Muscle layer of duodenum (tissue), 2 donors: ENCODE data around the gene TMEM121.

Experiments
- H3K27ac ChIP-seq: one replicate; pipeline ENCODE4 v1.7.0; 2013; ENCODE audit warnings: mild to moderate bottlenecking, low read length
- H3K27me3 ChIP-seq: one replicate; pipeline ENCODE4 v1.7.0; 2013; ENCODE audit warnings: low read depth, mild to moderate bottlenecking, control low read depth, low read length
- H3K36me3 ChIP-seq, 2 donors: one replicate each; pipeline ENCODE4 v1.7.0; 2013; ENCODE audit warnings: low read length in 2 of 2, control low read depth in 1 of 2, mild to moderate bottlenecking in 1 of 2; ENCODE audit not compliant: insufficient read depth in 2 of 2, control insufficient read depth in 1 of 2
- H3K4me1 ChIP-seq, 2 donors: one replicate each; pipeline ENCODE4 v1.7.0; 2013; ENCODE audit warnings: low read length in 2 of 2, mild to moderate bottlenecking in 2 of 2, control low read depth in 1 of 2, moderate library complexity in 1 of 2; ENCODE audit not compliant: insufficient read depth in 2 of 2, control insufficient read depth in 1 of 2
- H3K4me3 ChIP-seq, 2 donors: one replicate each; pipeline ENCODE4 v1.7.0; 2013; ENCODE audit warnings: low read length in 2 of 2, low read depth in 1 of 2, mild to moderate bottlenecking in 1 of 2
- H3K9me3 ChIP-seq, 2 donors: one replicate each; pipeline ENCODE4 v1.7.0; 2013; ENCODE audit warnings: low read length in 2 of 2, control low read depth in 1 of 2, mild to moderate bottlenecking in 1 of 2; ENCODE audit not compliant: control insufficient read depth in 1 of 2
- donor health status: healthy.

TMEM121 gene

DNA sequence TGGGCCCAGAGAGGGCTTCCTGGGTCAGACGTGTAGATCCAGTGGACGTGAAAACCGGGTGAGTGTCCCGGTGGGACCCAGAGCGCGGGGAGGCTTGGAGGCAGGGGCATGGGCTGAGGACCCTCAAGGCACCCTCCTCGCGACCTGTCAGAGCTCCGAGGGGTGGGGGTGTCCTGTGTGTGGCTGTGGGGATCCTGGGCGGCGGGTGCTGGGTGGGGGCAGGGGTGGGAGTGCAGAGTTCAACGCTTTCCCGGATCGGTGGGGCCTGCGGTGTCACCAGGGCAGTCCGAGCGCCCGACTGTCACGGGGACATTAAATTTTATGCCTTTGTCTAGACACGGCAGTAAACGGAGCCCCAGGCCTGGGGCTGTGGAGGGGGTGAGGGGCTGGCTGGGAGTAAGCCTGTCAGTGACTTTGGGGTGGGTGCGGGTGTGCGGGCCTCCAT lies 1.0 kb downstream of the TMEM121 start:
- H3K27me3 ChIP-seq, result no peaks in the 10 kb centered on the region
- H3K27ac ChIP-seq, result no peak overlapping the region
- H3K9me3 ChIP-seq, result no peaks in the 10 kb centered on the region
- H3K36me3 ChIP-seq, result no peaks in the 10 kb centered on the region
- H3K4me1 ChIP-seq, result peaks cover 0 to 33% of the 10 kb centered on the region in 2 donors
- H3K4me3 ChIP-seq, result peak overlapping the region in 1 of 2 donors; percentile 75

DNA sequence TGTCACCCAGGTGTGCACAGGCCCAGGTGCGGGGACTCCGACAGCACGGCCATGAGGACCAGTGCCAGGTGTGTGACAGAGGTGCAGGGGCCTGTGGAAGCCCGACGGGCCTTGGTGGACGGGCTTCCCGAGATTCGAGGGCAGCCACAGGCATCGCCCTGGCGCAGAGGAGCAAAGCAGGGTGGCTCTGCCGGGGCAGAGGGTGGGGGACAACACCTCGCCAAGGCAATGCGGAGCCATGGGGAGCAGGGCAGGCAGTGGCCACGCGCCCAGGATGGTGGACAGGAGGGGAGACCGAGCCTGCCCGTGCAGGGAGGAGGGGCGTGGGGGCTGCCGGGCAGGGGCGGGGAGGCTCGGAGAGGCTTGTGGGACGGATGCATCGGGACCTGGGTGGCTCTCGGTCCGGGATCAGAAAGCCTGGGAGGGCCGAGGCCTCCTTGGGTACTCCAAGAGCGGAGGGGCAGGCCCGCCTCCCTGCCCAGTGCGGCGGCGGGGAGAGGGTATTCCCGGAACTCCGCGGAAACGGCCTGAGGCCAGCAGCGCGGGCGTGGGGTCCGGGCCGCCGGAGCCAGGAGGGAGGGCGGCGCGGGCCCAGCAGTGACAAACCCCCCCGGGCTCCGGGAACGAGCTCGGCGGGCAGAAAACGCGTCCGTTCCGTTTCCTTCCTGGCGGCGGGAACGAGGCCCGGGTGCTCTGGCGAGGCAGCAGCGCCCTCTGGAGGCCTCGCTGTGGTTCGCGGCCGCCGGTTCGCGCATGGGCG lies 1.6 kb downstream of the TMEM121 start:
- Histone ChIP-seq H3K4me3 (peak overlapping the region; percentile 55 to 75), H3K9me3 (no peaks in the 10 kb centered on the region), H3K36me3 (no peaks in the 10 kb centered on the region), H3K4me1 (peaks cover 0 to 33% of the 10 kb centered on the region in 2 donors), H3K27ac (no peak overlapping the region), H3K27me3 (no peaks in the 10 kb centered on the region)

GRCh38 chr14:105528586-105529318 lies 2.4 kb downstream of the TMEM121 start:
- H3K36me3 ChIP-seq, result no peaks in the 10 kb centered on the region
- H3K9me3 ChIP-seq, result no peaks in the 10 kb centered on the region
- H3K27me3 ChIP-seq, result no peaks in the 10 kb centered on the region
- peak overlapping the region; percentile 55 to 75 for H3K4me3 ChIP-seq
- H3K4me1 ChIP-seq, result peaks cover 0 to 33% of the 10 kb centered on the region in 2 donors
- no peak overlapping the region for H3K27ac ChIP-seq

- H3K4me3 ChIP-seq, result peak overlapping the region in 1 of 2 donors; percentile 75
- H3K27me3 ChIP-seq, result no peaks in the 10 kb centered on the region
- H3K27ac ChIP-seq, result no peak overlapping the region
- H3K9me3 ChIP-seq, result no peaks in the 10 kb centered on the region
- H3K36me3 ChIP-seq, result no peaks in the 10 kb centered on the region
- H3K4me1 ChIP-seq, result peaks cover 0 to 33% of the 10 kb centered on the region in 2 donors
Measured at GRCh38 chr14:105529319-105529568, 2.9 kb downstream of the TMEM121 start.

GRCh38 chr14:105529569-105530284 lies 3.3 kb downstream of the TMEM121 start:
- H3K4me3 ChIP-seq, result peak overlapping the region in 1 of 2 donors; percentile 75
- no peaks in the 10 kb centered on the region for H3K36me3 ChIP-seq
- no peaks in the 10 kb centered on the region for H3K27me3 ChIP-seq
- no peak overlapping the region for H3K27ac ChIP-seq
- no peaks in the 10 kb centered on the region for H3K9me3 ChIP-seq
- H3K4me1 ChIP-seq, result peaks cover 0 to 33% of the 10 kb centered on the region in 2 donors

GRCh38 chr14:105530285-105531087 lies 4.1 kb downstream of the TMEM121 start:
- Histone ChIP-seq H3K36me3 (no peaks in the 10 kb centered on the region), H3K9me3 (no peaks in the 10 kb centered on the region), H3K27ac (no peak overlapping the region), H3K4me3 (no peak overlapping the region), H3K27me3 (no peaks in the 10 kb centered on the region), H3K4me1 (peaks cover 0 to 33% of the 10 kb centered on the region in 2 donors)

- Histone ChIP-seq H3K4me3 (no peak overlapping the region), H3K9me3 (no peaks in the 10 kb centered on the region), H3K27me3 (no peaks in the 10 kb centered on the region), H3K27ac (no peak overlapping the region), H3K36me3 (no peaks in the 10 kb centered on the region), H3K4me1 (peaks cover 0 to 28% of the 10 kb centered on the region in 2 donors)
Measured at GRCh38 chr14:105531088-105531893, 4.9 kb downstream of the TMEM121 start.

DNA sequence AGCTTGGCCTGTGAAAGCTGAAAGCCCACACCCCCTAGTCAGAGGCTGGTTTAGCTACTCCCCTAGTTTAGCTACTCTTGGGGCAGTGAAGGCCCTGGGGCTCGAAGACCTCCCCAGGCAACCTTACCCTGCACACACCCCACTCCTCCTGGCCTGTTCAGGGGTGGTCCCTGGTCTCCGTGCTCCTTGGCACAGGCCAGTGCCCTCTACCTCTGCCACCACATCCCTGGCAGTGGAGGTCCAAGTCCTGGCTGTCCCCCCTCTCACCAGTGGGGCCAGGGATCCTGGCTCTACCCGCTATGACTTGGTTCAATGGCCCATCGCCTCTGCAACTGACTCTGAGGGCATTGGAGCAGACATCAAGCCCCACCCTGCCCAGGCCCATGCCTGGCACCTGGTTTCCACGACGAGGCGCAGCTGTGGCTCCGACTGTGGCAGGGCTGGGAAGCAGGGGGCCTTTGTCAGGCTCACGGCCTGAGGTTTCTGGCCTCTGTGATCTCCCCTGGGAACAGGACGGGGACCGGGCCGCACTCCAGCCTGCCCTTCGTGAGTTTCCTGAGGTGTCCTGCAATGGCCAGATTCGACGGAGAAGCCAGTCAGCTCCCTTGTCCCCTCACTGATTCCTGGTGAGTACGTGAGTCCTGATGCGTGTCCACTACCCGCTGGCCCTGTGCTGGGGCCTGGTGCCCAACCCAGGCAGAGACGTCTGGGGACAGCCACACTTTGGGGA lies 5.7 kb downstream of the TMEM121 start:
- Histone ChIP-seq H3K27ac (no peak overlapping the region), H3K27me3 (no peaks in the 10 kb centered on the region), H3K4me3 (no peak overlapping the region), H3K36me3 (no peaks in the 10 kb centered on the region), H3K9me3 (no peaks in the 10 kb centered on the region), H3K4me1 (peaks cover 0 to 24% of the 10 kb centered on the region in 2 donors)

DNA sequence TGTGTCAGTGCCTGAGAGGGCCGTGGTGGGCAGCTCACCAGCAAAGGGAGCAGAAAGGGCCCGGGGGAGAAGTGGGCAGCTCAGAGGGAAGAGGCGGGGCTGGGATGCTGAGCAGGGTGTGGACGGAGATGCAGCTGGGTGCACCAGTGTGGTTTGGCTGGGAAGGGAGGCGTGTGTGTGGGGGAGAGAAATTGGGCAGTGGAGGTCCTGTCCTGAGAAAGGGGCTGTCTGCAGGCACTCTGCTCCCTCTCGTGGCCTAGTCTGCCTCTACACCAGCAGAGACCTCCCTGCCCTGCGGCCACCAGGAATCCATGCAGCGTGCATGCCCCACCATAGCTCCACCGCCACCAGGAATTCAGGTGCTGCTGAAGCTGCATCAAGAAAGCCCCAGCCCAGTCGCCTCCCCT lies 6.4 kb downstream of the TMEM121 start:
- Histone ChIP-seq H3K4me1 (peaks cover 0 to 17% of the 10 kb centered on the region in 2 donors), H3K27ac (no peak overlapping the region), H3K9me3 (no peaks in the 10 kb centered on the region), H3K27me3 (no peaks in the 10 kb centered on the region), H3K4me3 (no peak overlapping the region), H3K36me3 (no peaks in the 10 kb centered on the region)

DNA sequence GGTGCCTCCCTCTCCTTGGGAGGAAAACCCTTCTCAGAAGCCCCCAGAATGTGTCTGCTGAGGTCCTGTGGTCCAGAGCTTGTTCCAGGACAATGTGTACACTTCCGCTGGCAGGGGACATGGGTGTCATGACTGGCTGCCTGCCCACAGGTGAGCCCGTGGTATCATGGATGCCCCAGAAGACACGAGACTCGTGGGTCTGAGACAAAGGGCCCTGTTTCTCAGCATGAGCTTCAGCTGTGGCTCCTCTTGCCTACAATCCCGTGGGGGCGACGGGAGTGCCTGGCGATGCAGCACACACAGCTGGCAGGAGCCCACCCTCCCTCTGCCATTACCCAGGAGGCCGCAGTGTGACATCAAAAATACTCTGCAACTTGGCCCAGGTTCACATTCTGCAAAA lies 7.0 kb downstream of the TMEM121 start:
- Histone ChIP-seq H3K4me1 (peaks cover 0 to 13% of the 10 kb centered on the region in 2 donors), H3K9me3 (no peaks in the 10 kb centered on the region), H3K36me3 (no peaks in the 10 kb centered on the region), H3K27ac (no peak overlapping the region), H3K27me3 (no peaks in the 10 kb centered on the region), H3K4me3 (no peak overlapping the region)
